Sigmoid colon (tissue), 4 donors: ENCODE results near the gene SEMA6B.

Source experiments
- POLR2AphosphoS5 ChIP-seq, 4 donors: sonication (generic); formaldehyde crosslinking; IDR thresholded peaks; one replicate each; pipeline ENCODE4 v1.6.1; 2017; ENCODE audit warnings: antibody characterized with exemption in 4 of 4
- TF ChIP-seq, protein P1 (sequence below), 4 experiments: fragments of 450-650 bp in 3 of 4; fragments of 200-600 bp in 1 of 4; IDR thresholded peaks; one replicate each; pipeline ENCODE4 v1.5.1; 2016 to 2019; ENCODE audit warnings: antibody characterized with exemption in 4 of 4, mild to moderate bottlenecking in 3 of 4, moderate library complexity in 2 of 4

DNA sequence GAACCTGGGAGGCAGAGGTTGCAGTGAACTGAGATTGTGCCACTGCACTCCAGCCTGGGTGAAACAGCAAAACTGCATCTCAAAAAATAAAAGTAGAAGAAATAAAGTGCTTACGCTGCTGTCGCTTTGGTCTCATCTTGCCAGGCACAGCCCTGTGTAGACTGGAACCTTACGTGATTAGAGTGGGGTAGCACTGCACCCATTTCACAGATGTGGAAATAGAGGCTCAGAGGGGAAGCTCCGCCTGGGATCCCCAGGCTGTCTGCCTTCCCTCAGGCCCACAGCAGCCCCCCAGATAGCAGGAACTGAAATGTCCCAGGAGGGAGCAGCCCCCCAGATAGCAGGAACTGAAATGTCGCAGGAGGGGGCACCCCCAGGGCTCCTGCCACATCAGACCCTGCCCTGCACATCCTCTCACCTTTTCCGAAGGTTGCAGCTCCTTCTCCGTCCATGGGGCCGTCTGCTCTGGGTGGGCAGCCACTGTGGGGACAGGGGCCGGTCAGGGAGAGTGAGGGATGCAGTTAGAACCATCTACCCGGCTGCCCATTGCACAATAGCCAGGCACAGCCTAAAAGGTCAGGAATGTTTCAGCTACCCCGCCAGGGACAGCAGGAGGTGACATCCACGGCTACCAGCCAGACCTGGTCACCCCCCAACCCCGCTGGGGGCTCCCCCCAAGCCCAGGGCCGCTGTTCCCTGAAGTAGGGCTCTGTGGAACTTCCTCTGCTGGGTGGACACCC lies 43.1 kb downstream of the SEMA6B start:
- TF ChIP-seq POLR2AphosphoS5 (IDR thresholded peaks at IDR 0.05): no peak
- TF ChIP-seq, protein P1, sequence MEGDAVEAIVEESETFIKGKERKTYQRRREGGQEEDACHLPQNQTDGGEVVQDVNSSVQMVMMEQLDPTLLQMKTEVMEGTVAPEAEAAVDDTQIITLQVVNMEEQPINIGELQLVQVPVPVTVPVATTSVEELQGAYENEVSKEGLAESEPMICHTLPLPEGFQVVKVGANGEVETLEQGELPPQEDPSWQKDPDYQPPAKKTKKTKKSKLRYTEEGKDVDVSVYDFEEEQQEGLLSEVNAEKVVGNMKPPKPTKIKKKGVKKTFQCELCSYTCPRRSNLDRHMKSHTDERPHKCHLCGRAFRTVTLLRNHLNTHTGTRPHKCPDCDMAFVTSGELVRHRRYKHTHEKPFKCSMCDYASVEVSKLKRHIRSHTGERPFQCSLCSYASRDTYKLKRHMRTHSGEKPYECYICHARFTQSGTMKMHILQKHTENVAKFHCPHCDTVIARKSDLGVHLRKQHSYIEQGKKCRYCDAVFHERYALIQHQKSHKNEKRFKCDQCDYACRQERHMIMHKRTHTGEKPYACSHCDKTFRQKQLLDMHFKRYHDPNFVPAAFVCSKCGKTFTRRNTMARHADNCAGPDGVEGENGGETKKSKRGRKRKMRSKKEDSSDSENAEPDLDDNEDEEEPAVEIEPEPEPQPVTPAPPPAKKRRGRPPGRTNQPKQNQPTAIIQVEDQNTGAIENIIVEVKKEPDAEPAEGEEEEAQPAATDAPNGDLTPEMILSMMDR (IDR thresholded peaks at IDR 0.05): no peak
